Activated B cell treated with CpG ODN at 0.5 μM for 24 hours (primary cell): ENCODE data around the gene CLDN20. TPM values are rescaled to one million over a fixed set of nuclear protein-coding genes. Genes with fewer than 3 reads are reported as not detected.
A peak's percentile ranks its signal among the peaks of the same experiment; 100 is the strongest.
"Not testable (repeated sequence)": the region's sequence is repeated elsewhere in the genome, so short reads cannot be mapped to it uniquely, and the experiment has no call there.

Source experiments
- ATAC-seq: fragments of 200-7000 bp; cut with Tn5 transposase; one replicate; pipeline ENCODE4 v1.10.0; 2021; ENCODE audit warnings: low read depth, mild to moderate bottlenecking, moderate library complexity
- CTCF ChIA-PET: fragments of 350-600 bp; sonication (Branson Sonifier 250); formaldehyde crosslinking; loops from one replicate; lab custom pipeline; 2021; ENCODE audit warnings: antibody characterized with exemption; lab: Charles Lee
- POLR2A ChIA-PET: fragments of 350-600 bp; sonication (Branson Sonifier 250); formaldehyde crosslinking; loops from one replicate; lab custom pipeline; 2021; ENCODE audit warnings: antibody characterized with exemption; lab: Charles Lee
- DNase-seq: peaks from one replicate; pipeline ENCODE4 v3.0.0; 2022
- H3K27ac Mint-ChIP-seq: one replicate; pipeline ENCODE4 v1.8.0; 2020; ENCODE audit warnings: mixed read lengths
- H3K27me3 Mint-ChIP-seq: one replicate; pipeline ENCODE4 v1.8.0; 2021; ENCODE audit warnings: mixed read lengths
- H3K36me3 Mint-ChIP-seq: one replicate; pipeline ENCODE4 v1.8.0; 2021; ENCODE audit warnings: low read depth, mixed read lengths
- H3K4me1 Mint-ChIP-seq: one replicate; pipeline ENCODE4 v1.8.0; 2021; ENCODE audit warnings: mixed read lengths
- H3K4me3 Mint-ChIP-seq: one replicate; pipeline ENCODE4 v1.8.0; 2020; ENCODE audit warnings: mild to moderate bottlenecking, mixed read lengths
- H3K9me3 Mint-ChIP-seq: one replicate; pipeline ENCODE4 v1.8.0; 2020; ENCODE audit warnings: mixed read lengths
- CTCF ChIP-seq: fragments of 200-600 bp; IDR thresholded peaks from one replicate; pipeline ENCODE4 v1.8.0; 2022; ENCODE audit warnings: antibody characterized with exemption, mild to moderate bottlenecking
- intact Hi-C: fragments of 100-400 bp; cut with micrococcal nuclease; formaldehyde crosslinking; loops from one replicate; pipeline ENCODE4 v1.15.1; 2024
- total RNA-seq: library from RNA; stranded (reverse); gene quantifications from 2 replicates; pipeline ENCODE4 v1.2.3, GENCODE V29; 2022

CLDN20 gene
- total RNA-seq, 1 donor from 2014 or later = not detected

- Mint-ChIP-seq H3K4me1 (peaks cover 8% of the 10 kb centered on the region), H3K27me3 (no peaks in the 10 kb centered on the region), H3K4me3 (no peak overlapping the region), H3K36me3 (peaks cover 51% of the 10 kb centered on the region), H3K9me3 (no peaks in the 10 kb centered on the region), H3K27ac (no peak overlapping the region)
- DNase-seq (no peak), ATAC-seq (no peak)
- ChIA-PET POLR2A (no interaction called here), CTCF (interaction anchor here (0.8 kb wide), 1 partner anchor 90 kb away, joined by 3 read pairs; no protein-coding TSS in a partner anchor)
- no peak for TF ChIP-seq CTCF
- intact Hi-C loops = no loop called here
These were observed 3.6 kb downstream of the CLDN20 start for GRCh38 chr6:155267411-155267810.

GRCh38 chr6:155268088-155268867 lies 4.5 kb downstream of the CLDN20 start:
- H3K27ac Mint-ChIP-seq = not testable (repeated sequence)

GRCh38 chr6:155269765-155270164 lies 6.0 kb downstream of the CLDN20 start:
- H3K4me1 Mint-ChIP-seq = peaks cover 2% of the 10 kb centered on the region
- no peak for TF ChIP-seq CTCF
- intact Hi-C loops = no loop called here
- POLR2A ChIA-PET = no interaction called here
- CTCF ChIA-PET = no interaction called here
- no peak for ATAC-seq
- H3K27me3 Mint-ChIP-seq = no peaks in the 10 kb centered on the region
- no peak overlapping the region for H3K4me3 Mint-ChIP-seq
- peaks cover 49% of the 10 kb centered on the region for H3K36me3 Mint-ChIP-seq
- no peak for DNase-seq
- H3K9me3 Mint-ChIP-seq = no peaks in the 10 kb centered on the region
- H3K27ac Mint-ChIP-seq = no peak overlapping the region

More at GRCh38 chr6:155268088-155268867, 4.5 kb downstream of the CLDN20 start:
- intact Hi-C loops = loop anchor here (1.0 kb wide), 1 partner anchor 91 kb away; no protein-coding TSS in a partner anchor
- CTCF ChIA-PET, DNase-seq, H3K9me3 Mint-ChIP-seq, H3K4me1 Mint-ChIP-seq, H3K4me3 Mint-ChIP-seq, H3K27me3 Mint-ChIP-seq: not testable (repeated sequence)
- POLR2A ChIA-PET = interaction anchor here (0.6 kb wide), 1 partner anchor 69 kb away, joined by 4 read pairs; no protein-coding TSS in a partner anchor
- peaks cover 54% of the 10 kb centered on the region for H3K36me3 Mint-ChIP-seq
- ATAC-seq = peak; percentile 31

- H3K4me3 Mint-ChIP-seq = no peak overlapping the region
- H3K27me3 Mint-ChIP-seq = no peaks in the 10 kb centered on the region
- peaks cover 2% of the 10 kb centered on the region for H3K4me1 Mint-ChIP-seq
- H3K27ac Mint-ChIP-seq = no peak overlapping the region
- peaks cover 48% of the 10 kb centered on the region for H3K36me3 Mint-ChIP-seq
- intact Hi-C loops = no loop called here
- ATAC-seq (no peak), DNase-seq (no peak)
- ChIA-PET POLR2A (no interaction called here), CTCF (no interaction called here)
- H3K9me3 Mint-ChIP-seq = no peaks in the 10 kb centered on the region
- no peak for TF ChIP-seq CTCF
These were observed 6.8 kb downstream of the CLDN20 start for GRCh38 chr6:155270561-155271091.

GRCh38 chr6:155271145-155271544 lies 7.3 kb downstream of the CLDN20 start:
- no peak for TF ChIP-seq CTCF
- Mint-ChIP-seq H3K9me3 (no peaks in the 10 kb centered on the region), H3K27ac (no peak overlapping the region), H3K36me3 (peaks cover 48% of the 10 kb centered on the region), H3K4me3 (no peak overlapping the region), H3K4me1 (peaks cover 2% of the 10 kb centered on the region), H3K27me3 (no peaks in the 10 kb centered on the region)
- POLR2A ChIA-PET = no interaction called here
- DNase-seq (no peak), ATAC-seq (no peak)
- intact Hi-C loops = no loop called here
- CTCF ChIA-PET = no interaction called here
